Liver (tissue), 9 donors: ENCODE results near the gene YEATS2. TPM values are rescaled to one million over a fixed set of nuclear protein-coding genes. Genes with fewer than 3 reads are reported as not detected.
"Not testable (repeated sequence)": the region's sequence is repeated elsewhere in the genome, so short reads cannot be mapped to it uniquely, and the experiment has no call there.

Experiments
- DNase-seq: peaks from one replicate; pipeline ENCODE4 v3.0.0-alpha.2; 2017; ENCODE audit warnings: low spot score
- H3K27ac ChIP-seq, 2 donors: one replicate each; pipeline ENCODE4 v1.7.0; 2013; ENCODE audit warnings: inconsistent platforms in 2 of 2, low read length in 2 of 2, control low read depth in 1 of 2, low read depth in 1 of 2, mild to moderate bottlenecking in 1 of 2
- H3K27me3 ChIP-seq, 4 donors: one replicate each; pipeline versions ENCODE4 v1.6.1 to v1.7.0; 2013; ENCODE audit warnings: low read length in 3 of 4, inconsistent platforms in 1 of 4, mild to moderate bottlenecking in 1 of 4, moderate library complexity in 1 of 4; ENCODE audit not compliant: control insufficient read depth in 4 of 4, insufficient read depth in 4 of 4
- H3K36me3 ChIP-seq, 4 donors: one replicate each; pipeline versions ENCODE4 v1.6.1 to v1.7.0; 2013; ENCODE audit warnings: low read length in 3 of 4, mild to moderate bottlenecking in 3 of 4, low read depth in 1 of 4, moderate library complexity in 1 of 4; ENCODE audit not compliant: control insufficient read depth in 4 of 4, insufficient read depth in 3 of 4
- H3K4me1 ChIP-seq, 4 donors: one replicate each; pipeline versions ENCODE4 v1.6.1 to v1.7.0; 2013; ENCODE audit warnings: low read length in 3 of 4, mild to moderate bottlenecking in 3 of 4, moderate library complexity in 1 of 4; ENCODE audit not compliant: control insufficient read depth in 4 of 4, insufficient read depth in 4 of 4
- H3K4me3 ChIP-seq, 3 donors: one replicate each; pipeline versions ENCODE4 v1.6.1 to v1.7.0; 2013; ENCODE audit warnings: low read length in 3 of 3, control low read depth in 1 of 3, low read depth in 1 of 3, mild to moderate bottlenecking in 1 of 3
- H3K9ac ChIP-seq, 2 donors: one replicate each; pipeline ENCODE4 v1.7.0; 2013; ENCODE audit warnings: low read length in 2 of 2, mild to moderate bottlenecking in 2 of 2, moderate library complexity in 2 of 2, control low read depth in 1 of 2, low read depth in 1 of 2
- H3K9me3 ChIP-seq, 4 donors: one replicate each; pipeline versions ENCODE4 v1.6.1 to v1.7.0; 2013; ENCODE audit warnings: low read length in 3 of 4; ENCODE audit not compliant: control insufficient read depth in 4 of 4
- FOXA1 ChIP-seq: IDR thresholded peaks from 2 replicates; pipeline ENCODE4 v1.6.1; 2016; ENCODE audit warnings: antibody characterized with exemption
- GABPA ChIP-seq, 2 donors: IDR thresholded peaks in 1 of 2; conservative IDR thresholded peaks in 1 of 2; 2 replicates each; pipeline ENCODE4 v1.6.1; 2016; ENCODE audit warnings: antibody characterized with exemption in 2 of 2, mild to moderate bottlenecking in 1 of 2, moderate library complexity in 1 of 2
- HNF4G ChIP-seq: IDR thresholded peaks from 2 replicates; pipeline ENCODE4 v1.6.1; 2016; ENCODE audit warnings: antibody characterized with exemption
- JUND ChIP-seq, 2 donors: IDR thresholded peaks; 2 replicates each; pipeline ENCODE4 v1.6.1; 2016; ENCODE audit warnings: antibody characterized with exemption in 2 of 2
- MAX ChIP-seq: IDR thresholded peaks from 2 replicates; pipeline ENCODE4 v1.6.1; 2016; ENCODE audit warnings: antibody characterized with exemption
- REST ChIP-seq: IDR thresholded peaks from 2 replicates; pipeline ENCODE4 v1.6.1; 2016; ENCODE audit warnings: antibody characterized with exemption, mild to moderate bottlenecking
- RXRA ChIP-seq, 2 donors: IDR thresholded peaks; 2 replicates each; pipeline ENCODE4 v1.6.1; 2017 to 2018; ENCODE audit warnings: antibody characterized with exemption in 2 of 2, mild to moderate bottlenecking in 1 of 2
- TAF1 ChIP-seq: conservative IDR thresholded peaks from 2 replicates; pipeline ENCODE4 v1.6.1; 2016; ENCODE audit warnings: antibody characterized with exemption, mild to moderate bottlenecking
- ZBTB33 ChIP-seq: IDR thresholded peaks from 2 replicates; pipeline ENCODE4 v1.6.1; 2016; ENCODE audit warnings: antibody characterized with exemption
- WGBS: extraction: QIAGEN DNeasy Blood & Tissue Kit; methylation state at CpG from one replicate; pipeline ENCODE4 v1.1.7; 2013; 5-methylcytosine and 5-hydroxymethylcytosine counted together
- polyA plus RNA-seq, 2 donors: library from polyadenylated mRNA; stranded (reverse) in 1 of 2; unstranded in 1 of 2; fragments of 200-250 nt in 1 of 2; fragments of >200 nt in 1 of 2; fragmentation: Nextera tagmentation in 1 of 2; extraction: Ambion mirVana in 1 of 2; gene quantifications; one replicate each; pipeline versions ENCODE4 v1.2.1 to v1.2.3, GENCODE V29; 2013 to 2015
- total RNA-seq, 2 donors: library from RNA; depleted of rRNA; stranded (reverse); fragments of >200 nt; gene quantifications; one replicate each; pipeline ENCODE4 v1.2.3, GENCODE V29; 2014
- donor health status: healthy.
- donor health status: healthy.
- donor health status: healthy.
- donor health status: healthy.
- donor health status: healthy.

YEATS2 gene
- total and polyA plus RNA-seq, 4 donors = 1.5 to 9.4 (median 4.9) TPM

GRCh38 chr3:183737116-183737515, 39.5 kb downstream of the YEATS2 start (continued):
- TF ChIP-seq ZBTB33 (no peak), GABPA (IDR thresholded peaks at IDR 0.05 in 1 of 2, conservative IDR thresholded peaks at IDR 0.05 in 1 of 2) (no peak), FOXA1 (no peak), RXRA (IDR thresholded peaks at IDR 0.05) (no peak)

- not testable (repeated sequence) for H3K9me3 ChIP-seq, H3K4me1 ChIP-seq, H3K27me3 ChIP-seq, H3K27ac ChIP-seq, H3K9ac ChIP-seq, H3K4me3 ChIP-seq, DNase-seq
- 100% methylated on average over 1 of the region's 1 CpG for WGBS
- peaks cover 0 to 17% (median 6%) of the 10 kb centered on the region in 4 donors for H3K36me3 ChIP-seq
Measured at GRCh38 chr3:183740154-183740553, 42.6 kb downstream of the YEATS2 start.

- no peaks in the 10 kb centered on the region for H3K27me3 ChIP-seq
- WGBS = 94% methylated on average over 7 of the region's 7 CpGs
- H3K9ac ChIP-seq = no peak overlapping the region
- no peaks in the 10 kb centered on the region for H3K9me3 ChIP-seq
- no peak overlapping the region for H3K27ac ChIP-seq
- DNase-seq = no peak
- no peak overlapping the region for H3K4me3 ChIP-seq
- no peak for TF ChIP-seq TAF1
- TF ChIP-seq FOXA1 = no peak
- TF ChIP-seq REST = no peak
- no peak for TF ChIP-seq MAX
- TF ChIP-seq JUND (IDR thresholded peaks at IDR 0.05) = no peak
- no peak for TF ChIP-seq HNF4G
- TF ChIP-seq RXRA (IDR thresholded peaks at IDR 0.05) = no peak
- TF ChIP-seq ZBTB33 = no peak
- no peaks in the 10 kb centered on the region for H3K4me1 ChIP-seq
- peaks cover 0 to 2% (median under 1%) of the 10 kb centered on the region in 4 donors for H3K36me3 ChIP-seq
Measured at GRCh38 chr3:183743231-183743630, 45.6 kb downstream of the YEATS2 start.
